ENCODE measurements around the gene IL1RAPL2.

GRCh38 chrX:105526431-105526830 is 960.4 kb downstream of the IL1RAPL2 start:
- TF ChIP-seq, protein P1, sequence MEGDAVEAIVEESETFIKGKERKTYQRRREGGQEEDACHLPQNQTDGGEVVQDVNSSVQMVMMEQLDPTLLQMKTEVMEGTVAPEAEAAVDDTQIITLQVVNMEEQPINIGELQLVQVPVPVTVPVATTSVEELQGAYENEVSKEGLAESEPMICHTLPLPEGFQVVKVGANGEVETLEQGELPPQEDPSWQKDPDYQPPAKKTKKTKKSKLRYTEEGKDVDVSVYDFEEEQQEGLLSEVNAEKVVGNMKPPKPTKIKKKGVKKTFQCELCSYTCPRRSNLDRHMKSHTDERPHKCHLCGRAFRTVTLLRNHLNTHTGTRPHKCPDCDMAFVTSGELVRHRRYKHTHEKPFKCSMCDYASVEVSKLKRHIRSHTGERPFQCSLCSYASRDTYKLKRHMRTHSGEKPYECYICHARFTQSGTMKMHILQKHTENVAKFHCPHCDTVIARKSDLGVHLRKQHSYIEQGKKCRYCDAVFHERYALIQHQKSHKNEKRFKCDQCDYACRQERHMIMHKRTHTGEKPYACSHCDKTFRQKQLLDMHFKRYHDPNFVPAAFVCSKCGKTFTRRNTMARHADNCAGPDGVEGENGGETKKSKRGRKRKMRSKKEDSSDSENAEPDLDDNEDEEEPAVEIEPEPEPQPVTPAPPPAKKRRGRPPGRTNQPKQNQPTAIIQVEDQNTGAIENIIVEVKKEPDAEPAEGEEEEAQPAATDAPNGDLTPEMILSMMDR (IDR thresholded peaks at IDR 0.05; ENCODE audit: low read depth, low read length), result no peak
- no peak for TF ChIP-seq EZH2phosphoT487 (IDR thresholded peaks at IDR 0.05; ENCODE audit: low read depth)

All from OCI-LY3 (cell line).